Thoracic aorta (tissue), 2 donors: ENCODE results near the gene FAM124B. TPM values are rescaled to one million over a fixed set of nuclear protein-coding genes. Genes with fewer than 3 reads are reported as not detected.

Experiments
- ATAC-seq: fragments of 150-250 bp; one replicate; pipeline ENCODE4 v1.8.0; 2017; ENCODE audit warnings: low read depth; ENCODE audit not compliant: insufficient number of reproducible peaks, low FRiP score
- DNase-seq: peaks from one replicate; pipeline ENCODE4 v3.0.0-alpha.2; 2020; ENCODE audit warnings: low spot score
- H3K27ac ChIP-seq, 2 donors: fragments of 200-600 bp; sonication (generic); 1 replicate in 1 of 2; 2 replicates in 1 of 2; pipeline ENCODE4 v1.5.1; 2016; ENCODE audit warnings: mild to moderate bottlenecking in 2 of 2, moderate library complexity in 2 of 2
- H3K27me3 ChIP-seq: fragments of 200-600 bp; sonication (generic); replicated peaks from 2 replicates; pipeline ENCODE4 v1.6.0; 2016; ENCODE audit warnings: mild to moderate bottlenecking; ENCODE audit not compliant: insufficient read depth
- H3K36me3 ChIP-seq: fragments of 200-600 bp; sonication (generic); one replicate; pipeline ENCODE4 v1.5.1; 2016
- H3K4me1 ChIP-seq, 2 donors: fragments of 200-600 bp; sonication (generic); 1 replicate in 1 of 2; 2 replicates in 1 of 2; pipeline versions ENCODE4 v1.5.1 to v1.6.0; 2016; ENCODE audit warnings: low read depth in 2 of 2, mild to moderate bottlenecking in 1 of 2; ENCODE audit not compliant: control insufficient read depth in 1 of 2
- H3K4me3 ChIP-seq: fragments of 200-600 bp; sonication (generic); 2 replicates; pipeline ENCODE4 v1.5.1; 2016; ENCODE audit warnings: mild to moderate bottlenecking
- H3K9me3 ChIP-seq: fragments of 200-600 bp; sonication (generic); 2 replicates; pipeline ENCODE4 v1.5.1; 2016
- CTCF ChIP-seq: fragments of 200-600 bp; sonication (generic); IDR thresholded peaks from one replicate; pipeline ENCODE4 v1.5.1; 2019; ENCODE audit warnings: antibody characterized with exemption
- total RNA-seq, 2 donors: library from RNA; depleted of rRNA; stranded (reverse); fragments of >200 nt; gene quantifications; one replicate each; pipeline versions ENCODE4 v1.1.0 to v1.2.3, GENCODE V29; 2016

FAM124B gene
- total RNA-seq, 2 donors from 2014 or later, result 1.1 to 4.0 TPM

- ATAC-seq (no peak), DNase-seq (no peak)
- no peak overlapping the region for H3K27ac ChIP-seq
- no peaks in the 10 kb centered on the region for H3K36me3 ChIP-seq
- no peaks in the 10 kb centered on the region for H3K9me3 ChIP-seq
- no peaks in the 10 kb centered on the region for H3K4me1 ChIP-seq
- H3K27me3 ChIP-seq, result no peaks in the 10 kb centered on the region
- no peak overlapping the region for H3K4me3 ChIP-seq
- no peak for TF ChIP-seq CTCF
These were observed 65.9 kb downstream of the FAM124B start for GRCh38 chr2:224335991-224336390.

GRCh38 chr2:224334726-224335125 lies 67.2 kb downstream of the FAM124B start:
- no peak for TF ChIP-seq CTCF
- no peaks in the 10 kb centered on the region for H3K9me3 ChIP-seq
- DNase-seq (no peak), ATAC-seq (no peak)
- H3K27ac ChIP-seq, result no peak overlapping the region
- H3K4me3 ChIP-seq, result no peak overlapping the region
- H3K4me1 ChIP-seq, result no peaks in the 10 kb centered on the region
- H3K36me3 ChIP-seq, result no peaks in the 10 kb centered on the region
- no peaks in the 10 kb centered on the region for H3K27me3 ChIP-seq

GRCh38 chr2:224333726-224334482 lies 68.0 kb downstream of the FAM124B start:
- Histone ChIP-seq H3K27me3 (no peaks in the 10 kb centered on the region), H3K4me3 (no peak overlapping the region), H3K36me3 (no peaks in the 10 kb centered on the region), H3K4me1 (no peaks in the 10 kb centered on the region), H3K9me3 (no peaks in the 10 kb centered on the region), H3K27ac (no peak overlapping the region)
- DNase-seq (no peak), ATAC-seq (no peak)
- no peak for TF ChIP-seq CTCF

- H3K27me3 ChIP-seq, result no peaks in the 10 kb centered on the region
- H3K4me1 ChIP-seq, result no peaks in the 10 kb centered on the region
- H3K36me3 ChIP-seq, result no peaks in the 10 kb centered on the region
- TF ChIP-seq CTCF, result no peak
- DNase-seq, result no peak
- no peak overlapping the region for H3K27ac ChIP-seq
- H3K9me3 ChIP-seq, result no peaks in the 10 kb centered on the region
- H3K4me3 ChIP-seq, result no peak overlapping the region
- ATAC-seq, result no peak
These were observed 70.2 kb downstream of the FAM124B start for GRCh38 chr2:224331698-224332097.

GRCh38 chr2:224328798-224329197 lies 73.1 kb downstream of the FAM124B start:
- TF ChIP-seq CTCF, result no peak
- no peak for DNase-seq
- no peak overlapping the region for H3K27ac ChIP-seq
- no peaks in the 10 kb centered on the region for H3K36me3 ChIP-seq
- no peaks in the 10 kb centered on the region for H3K4me1 ChIP-seq
- H3K9me3 ChIP-seq, result no peaks in the 10 kb centered on the region
- no peaks in the 10 kb centered on the region for H3K27me3 ChIP-seq
- no peak for ATAC-seq
- no peak overlapping the region for H3K4me3 ChIP-seq

Other genes starting within 250 kb of the FAM124B start
- gene CUL3, start 183.3 kb upstream of the FAM124B start, total RNA-seq, result 10 to 100 TPM; 47.4 to 74.1 TPM